Measurements from ENCODE around the gene HOXA3.

HOXA3 gene

GRCh38 chr7:27080844-27081436, 71.4 kb downstream of the HOXA3 start:
- peak; percentile 74 for DNase-seq

- DNase-seq, result peak; percentile 57
Measured at GRCh38 chr7:27079234-27079975, 73.0 kb downstream of the HOXA3 start.

- DNase-seq, result no peak
Measured at GRCh38 chr7:27078616-27079233, 73.7 kb downstream of the HOXA3 start.

GRCh38 chr7:27073076-27073475, 79.3 kb downstream of the HOXA3 start:
- no peak for DNase-seq

- peak; percentile 90 for DNase-seq
Measured at GRCh38 chr7:27071622-27072390, 80.6 kb downstream of the HOXA3 start.

GRCh38 chr7:27068259-27068658, 84.1 kb downstream of the HOXA3 start:
- DNase-seq, result no peak

- no peak for DNase-seq
Measured at GRCh38 chr7:27066148-27066547, 86.2 kb downstream of the HOXA3 start.

- no peak for DNase-seq
Measured at GRCh38 chr7:27065709-27066108, 86.7 kb downstream of the HOXA3 start.

- DNase-seq, result no peak
Measured at GRCh38 chr7:27064661-27065060, 87.7 kb downstream of the HOXA3 start.

GRCh38 chr7:27064159-27064558, 88.2 kb downstream of the HOXA3 start:
- DNase-seq, result no peak

GRCh38 chr7:27062946-27063345, 89.4 kb downstream of the HOXA3 start:
- DNase-seq, result no peak

Measured in OCI-M1 (cell line).